Raji (cell line): ENCODE measurements around the gene SV2B.

Source experiments
- POLR2A ChIP-seq: IDR thresholded peaks from 2 replicates; pipeline ENCODE4 v1.6.1; 2011; ENCODE audit warnings: low read depth, low read length, control low read depth; ENCODE audit not compliant: insufficient read depth

The SV2B gene

DNA sequence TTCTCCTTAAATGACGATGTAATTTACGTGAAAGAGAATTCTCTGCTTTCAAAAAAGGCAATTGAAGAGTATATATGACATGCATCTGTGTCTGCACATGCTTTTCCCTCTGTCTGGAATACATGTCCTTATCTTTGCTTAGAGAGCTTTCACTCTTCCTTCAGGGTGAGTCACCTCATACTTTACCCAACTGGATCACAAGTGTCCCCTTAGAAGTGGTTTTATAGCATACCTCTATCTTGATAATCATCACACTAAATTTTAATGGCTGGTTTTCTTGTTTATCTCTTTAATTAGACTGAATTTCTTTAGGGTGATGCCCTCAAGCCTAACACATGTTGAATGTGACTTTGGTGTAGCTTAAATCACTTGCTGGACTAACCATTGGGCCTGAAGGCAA lies 178.9 kb downstream of the SV2B start:
- no peak for TF ChIP-seq POLR2A

DNA sequence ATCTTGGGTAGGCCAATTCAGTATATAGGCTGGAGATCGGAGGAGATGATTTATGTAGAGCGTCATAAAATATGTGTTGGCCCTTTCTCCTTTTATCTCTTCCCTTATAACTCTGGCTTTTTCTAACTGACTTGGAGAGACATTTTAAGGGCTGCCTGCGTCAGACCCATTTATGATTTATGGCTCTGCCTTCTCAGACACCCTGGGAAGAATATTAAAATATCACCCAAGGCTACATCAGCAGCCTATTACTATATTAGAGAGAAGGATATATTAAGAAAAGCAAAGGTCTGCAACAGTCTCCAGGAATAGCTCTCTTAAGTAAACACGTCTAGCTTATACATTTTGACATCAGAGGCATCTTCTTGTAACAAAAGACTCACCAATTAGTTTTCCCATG lies 179.4 kb downstream of the SV2B start:
- no peak for TF ChIP-seq POLR2A

DNA sequence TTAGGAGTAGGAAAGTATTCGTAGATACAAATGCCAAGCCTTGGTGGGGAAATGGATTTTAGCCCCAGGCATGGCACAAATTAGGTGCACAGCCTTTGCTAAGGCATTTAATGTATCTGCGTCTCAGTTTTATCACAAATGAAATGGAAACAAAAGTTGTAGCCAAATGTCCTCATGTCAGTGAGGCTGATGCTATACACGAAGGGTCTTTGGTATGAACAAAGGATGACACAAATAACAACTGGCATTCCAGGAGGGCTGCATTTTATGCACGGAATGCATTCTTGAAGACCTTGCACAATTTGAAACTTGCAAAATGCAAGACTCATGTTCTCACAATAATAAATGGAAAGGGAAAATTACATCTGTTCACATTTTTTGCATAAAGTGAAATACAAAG lies 181.9 kb downstream of the SV2B start:
- TF ChIP-seq POLR2A, result no peak

DNA sequence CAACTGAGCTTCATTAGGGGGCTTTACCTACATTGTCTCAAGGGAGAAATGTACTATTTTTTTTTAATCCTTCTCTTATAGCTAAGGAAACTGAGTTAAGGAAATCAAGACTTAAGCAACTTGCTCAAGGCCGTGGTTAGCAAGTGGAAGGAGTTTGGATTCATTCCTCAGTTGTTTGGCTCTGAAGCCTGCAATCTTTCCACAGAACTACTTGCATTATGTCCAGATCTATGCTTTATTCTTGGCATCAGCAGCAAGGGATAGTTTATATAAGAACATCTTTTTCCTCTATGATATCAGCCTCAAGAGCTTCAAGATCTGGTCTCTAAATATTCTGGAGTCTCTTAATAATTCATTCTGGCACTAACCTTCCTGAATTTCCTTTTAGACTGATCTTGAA lies 182.4 kb downstream of the SV2B start:
- no peak for TF ChIP-seq POLR2A

- no peak for TF ChIP-seq POLR2A
These were observed 183.1 kb downstream of the SV2B start for GRCh38 chr15:91283155-91283554.

DNA sequence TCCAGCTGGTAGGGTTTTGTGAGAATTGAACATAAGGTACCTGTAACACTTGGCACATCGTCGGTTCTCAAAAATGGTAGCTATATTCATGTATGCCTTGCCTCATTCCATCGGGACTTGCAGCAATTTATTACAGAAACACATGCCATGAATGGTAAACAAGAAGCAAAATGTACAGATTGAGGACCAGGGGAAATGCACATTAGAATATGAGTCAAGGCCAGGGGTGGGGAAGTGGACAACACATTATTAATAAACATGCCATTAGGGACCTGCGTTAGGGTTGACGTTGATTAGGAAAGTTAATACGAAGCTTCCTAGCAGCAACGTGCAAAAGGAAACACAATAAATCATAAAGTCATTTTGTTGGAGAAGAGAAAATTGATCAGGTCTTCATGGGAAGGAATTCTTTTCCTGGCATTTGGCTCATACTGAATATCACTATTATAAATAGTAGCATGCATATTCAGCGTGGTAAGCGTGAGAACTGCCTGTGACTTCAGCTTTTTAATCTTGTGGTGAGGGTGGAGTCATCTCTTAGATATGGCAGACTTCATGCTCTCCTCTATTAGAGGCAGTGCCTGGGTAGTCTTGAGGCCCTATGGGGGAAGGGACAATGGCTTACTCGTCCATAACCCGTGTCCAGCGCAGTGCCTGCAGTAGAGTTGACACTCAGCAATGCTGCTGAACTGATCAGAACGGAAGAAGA lies 184.9 kb downstream of the SV2B start:
- TF ChIP-seq POLR2A, result no peak

DNA sequence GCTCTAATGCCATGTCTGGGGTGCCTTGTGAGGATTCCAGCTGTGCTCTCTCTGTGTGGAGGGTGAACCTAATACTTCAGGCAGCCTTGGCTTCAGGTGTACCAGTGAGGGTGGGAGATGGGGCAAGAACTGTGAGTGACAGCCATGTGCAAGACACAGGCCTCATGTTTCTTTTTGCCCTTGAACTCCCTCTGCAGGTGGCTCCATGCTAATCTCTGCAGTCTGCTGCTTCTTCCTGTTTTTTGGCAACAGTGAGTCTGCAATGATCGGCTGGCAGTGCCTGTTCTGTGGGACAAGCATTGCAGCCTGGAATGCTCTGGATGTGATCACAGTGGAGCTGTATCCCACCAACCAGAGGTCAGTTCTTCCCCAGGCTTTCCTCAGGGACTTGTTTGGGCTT lies 189.3 kb downstream of the SV2B start:
- TF ChIP-seq POLR2A, result no peak

GRCh38 chr15:91290553-91290952 lies 190.5 kb downstream of the SV2B start:
- no peak for TF ChIP-seq POLR2A

- no peak for TF ChIP-seq POLR2A
These were observed 191.6 kb downstream of the SV2B start for GRCh38 chr15:91291673-91292072.

DNA sequence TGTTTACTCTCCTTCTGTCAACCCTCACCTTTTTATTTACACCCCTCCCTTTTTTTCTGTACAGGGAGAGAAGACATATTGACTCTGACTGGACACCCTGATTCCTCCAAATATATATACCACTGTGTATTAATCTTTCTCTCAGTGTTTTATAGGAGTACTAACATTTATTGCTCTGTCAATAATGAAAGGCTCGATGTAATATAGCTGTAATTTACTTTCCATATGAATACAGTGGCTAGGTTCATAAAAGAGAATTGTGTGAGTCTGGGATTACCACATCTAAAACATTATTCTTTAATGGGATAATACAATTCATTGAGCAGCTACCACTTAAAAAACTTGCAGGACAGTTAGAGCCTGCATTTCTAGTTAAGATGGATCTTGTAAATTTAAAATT lies 194.3 kb downstream of the SV2B start:
- no peak for TF ChIP-seq POLR2A

DNA sequence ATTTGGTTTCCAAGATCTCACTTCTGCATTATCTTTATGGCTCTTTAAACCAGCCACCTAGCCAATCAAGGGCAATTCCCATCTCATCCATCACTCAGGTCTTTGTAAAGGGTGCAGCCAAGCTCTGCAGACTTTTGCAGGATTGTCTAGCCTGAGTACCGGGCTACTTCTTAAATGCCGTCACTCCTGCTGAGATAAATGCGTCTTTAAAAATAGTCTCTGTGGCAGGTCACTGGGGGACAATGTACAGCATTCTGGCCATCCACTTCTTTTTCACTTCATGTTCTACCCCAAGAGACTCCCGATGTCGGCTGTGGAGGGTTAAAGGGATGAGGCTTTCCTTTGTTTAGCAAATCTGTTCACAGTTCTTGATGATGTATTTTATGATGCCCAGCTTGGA lies 194.7 kb downstream of the SV2B start:
- no peak for TF ChIP-seq POLR2A

- TF ChIP-seq POLR2A, result no peak
These were observed 198.0 kb downstream of the SV2B start for GRCh38 chr15:91298101-91298500.

DNA sequence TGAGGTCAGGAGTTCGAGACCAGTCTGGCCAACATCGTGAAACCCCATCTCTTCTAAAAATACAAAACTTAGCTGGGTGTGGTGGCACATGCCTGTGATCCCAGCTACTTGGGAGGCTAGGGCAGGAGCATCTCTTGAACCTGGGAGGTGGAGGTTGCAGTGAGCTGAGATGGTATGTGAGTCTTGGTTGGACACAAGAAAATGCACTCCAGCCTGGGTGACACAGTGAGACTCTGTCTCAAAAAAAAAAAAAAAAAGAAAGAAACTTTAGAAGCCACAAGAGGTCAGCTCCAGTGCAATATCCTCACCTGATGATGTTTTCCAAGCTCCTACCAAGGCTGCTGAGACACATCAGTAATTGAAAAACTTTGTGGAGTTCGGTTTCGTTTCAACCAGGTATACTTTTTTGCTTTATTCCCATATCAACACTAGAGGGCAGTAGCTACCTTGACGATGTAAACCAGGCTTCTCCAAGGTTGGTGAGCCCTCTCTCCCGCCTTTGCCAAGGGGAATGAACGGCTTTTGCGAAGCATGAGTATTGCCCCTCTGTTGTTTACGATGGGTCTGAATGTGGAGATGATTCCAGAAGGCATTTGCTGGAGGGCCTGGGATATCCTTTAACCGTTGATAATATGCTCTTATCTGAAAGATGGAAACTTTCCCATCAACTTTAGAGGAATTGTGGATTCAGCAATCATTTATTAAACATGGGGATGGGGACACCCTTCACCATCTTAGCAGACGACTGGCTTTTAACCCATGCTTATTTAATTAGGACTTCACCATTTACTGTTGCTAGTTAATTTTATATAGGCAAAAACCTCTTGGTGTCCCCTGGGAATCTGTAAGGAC lies 202.8 kb downstream of the SV2B start:
- no peak for TF ChIP-seq POLR2A

DNA sequence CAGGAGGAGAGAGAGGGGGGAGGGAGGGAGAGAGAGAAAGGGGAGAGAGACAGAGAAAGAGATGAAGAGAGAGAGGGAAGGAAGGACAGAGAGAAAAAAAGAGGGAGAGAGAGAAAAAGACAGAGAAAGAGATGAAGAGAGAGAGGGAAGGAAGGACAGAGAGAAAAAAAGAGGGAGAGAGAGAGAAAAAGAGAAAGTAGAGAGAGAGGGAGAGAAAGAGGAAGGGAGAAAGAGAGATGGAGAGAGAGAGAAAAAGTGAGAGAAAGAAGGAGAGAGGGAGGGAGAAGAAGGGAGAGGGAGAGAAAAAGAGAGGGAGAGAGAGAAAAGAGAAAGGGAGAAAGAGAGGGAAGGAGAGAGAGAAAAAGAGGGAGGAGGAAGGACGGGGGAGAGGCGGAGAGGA lies 204.2 kb downstream of the SV2B start:
- no peak for TF ChIP-seq POLR2A

GRCh38 chr15:91304786-91305185 lies 204.7 kb downstream of the SV2B start:
- no peak for TF ChIP-seq POLR2A

- no peak for TF ChIP-seq POLR2A
These were observed 206.1 kb downstream of the SV2B start for GRCh38 chr15:91306144-91306543.
